Transverse colon (tissue), 4 donors: ENCODE data around the gene TPPP. TPM values are rescaled to one million over a fixed set of nuclear protein-coding genes. Genes with fewer than 3 reads are reported as not detected.

Experiments used
- DNase-seq: peaks from one replicate; pipeline ENCODE4 v3.0.0-alpha.2; 2019
- H3K27ac ChIP-seq, 4 donors: fragments of 200-600 bp; sonication (generic); 2 replicates each; pipeline ENCODE4 v1.5.1; 2016 to 2018; ENCODE audit warnings: inconsistent platforms in 4 of 4
- H3K27me3 ChIP-seq: fragments of 200-600 bp; sonication (generic); 2 replicates; pipeline ENCODE4 v1.5.1; 2017; ENCODE audit warnings: inconsistent platforms
- H3K36me3 ChIP-seq, 4 donors: fragments of 200-600 bp; sonication (generic); 2 replicates each; pipeline ENCODE4 v1.5.1; 2017 to 2019; ENCODE audit warnings: inconsistent platforms in 4 of 4
- H3K4me1 ChIP-seq, 4 donors: fragments of 200-600 bp; sonication (generic); 2 replicates each; pipeline ENCODE4 v1.5.1; 2017 to 2020; ENCODE audit warnings: inconsistent platforms in 4 of 4
- H3K4me3 ChIP-seq, 4 donors: fragments of 200-600 bp; sonication (generic); 1 replicate in 1 of 4; 2 replicates in 3 of 4; pipeline versions ENCODE4 v1.5.1 to v1.6.1; 2017 to 2019; ENCODE audit warnings: inconsistent platforms in 4 of 4
- H3K9me3 ChIP-seq, 2 donors: fragments of 200-600 bp; sonication (generic); 2 replicates each; pipeline ENCODE4 v1.5.1; 2017 to 2019; ENCODE audit warnings: inconsistent platforms in 2 of 2
- EP300 ChIP-seq: sonication (generic); formaldehyde crosslinking; IDR thresholded peaks from one replicate; pipeline ENCODE4 v1.6.1; 2017; ENCODE audit warnings: antibody characterized with exemption, low read depth
- POLR2A ChIP-seq: fragments of 450-650 bp; IDR thresholded peaks from one replicate; pipeline ENCODE4 v1.6.1; 2016; ENCODE audit warnings: antibody characterized with exemption, mild to moderate bottlenecking, moderate library complexity
- POLR2AphosphoS5 ChIP-seq, 3 donors: sonication (generic); formaldehyde crosslinking; IDR thresholded peaks; one replicate each; pipeline ENCODE4 v1.6.1; 2016; ENCODE audit warnings: antibody characterized with exemption in 3 of 3
- WGBS, 2 donors: methylation state at CpG; one replicate each; pipeline ENCODE4 v1.1.5; 2018; ENCODE audit warnings: low coverage in 1 of 2; 5-methylcytosine and 5-hydroxymethylcytosine counted together
- in situ Hi-C, 4 donors: fragments of 200-750 bp; cut with MboI; loops; one replicate each; pipeline versions ENCODE4 v1.15.0 to v1.15.1; 2017; ENCODE audit warnings: low sequenced_read_pairs in 3 of 4, low pct_ligation_motif_present in 1 of 4, low pct_unique_long_range_greater_than_20kb in 1 of 4
- intact Hi-C: fragments of 100-400 bp; cut with DNase I; formaldehyde crosslinking; loops from one replicate; pipeline ENCODE4 v1.15.1; 2023; ENCODE audit warnings: low total_unique reads
- total RNA-seq, 4 donors: library from RNA; depleted of rRNA; stranded (reverse); fragments of >200 nt; gene quantifications; one replicate each; pipeline ENCODE4 v1.1.0, GENCODE V29; 2016
- TF ChIP-seq, protein P1 (sequence below), 5 experiments: fragments of 200-600 bp in 3 of 5; fragments of 450-650 bp in 2 of 5; sonication (generic) in 3 of 5; IDR thresholded peaks; 1 replicate in 2 of 5; 2 replicates in 3 of 5; pipeline ENCODE4 v1.5.1; 2016 to 2017; ENCODE audit warnings: antibody characterized with exemption in 5 of 5, inconsistent platforms in 3 of 5, mild to moderate bottlenecking in 2 of 5, moderate library complexity in 1 of 5

Gene TPPP
- total RNA-seq, 4 donors from 2014 or later = 2.2 to 40.6 (median 4.1) TPM

DNA sequence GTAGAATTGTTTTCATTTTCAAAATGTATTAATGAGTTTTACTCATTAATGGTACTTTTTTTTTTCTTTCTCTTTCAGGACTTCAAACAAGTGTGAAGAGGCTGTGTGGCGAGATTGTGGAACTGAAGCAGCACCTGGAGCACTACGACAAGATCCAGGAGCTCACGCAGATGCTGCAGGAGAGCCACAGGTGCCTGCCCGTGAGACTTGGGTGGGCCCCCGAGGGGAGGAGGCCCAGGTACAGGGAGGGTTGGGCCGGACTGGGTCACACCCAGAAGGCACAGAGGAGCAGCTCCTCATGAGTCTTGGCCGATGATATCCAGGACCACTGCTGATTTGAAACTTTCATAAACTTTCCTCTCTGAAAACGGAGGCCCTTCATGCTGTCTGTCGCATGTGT lies 45.4 kb downstream of the TPPP start:
- TF ChIP-seq EP300 (no peak), POLR2A (no peak), POLR2AphosphoS5 (IDR thresholded peaks at IDR 0.05) (no peak)
- TF ChIP-seq, protein P1, sequence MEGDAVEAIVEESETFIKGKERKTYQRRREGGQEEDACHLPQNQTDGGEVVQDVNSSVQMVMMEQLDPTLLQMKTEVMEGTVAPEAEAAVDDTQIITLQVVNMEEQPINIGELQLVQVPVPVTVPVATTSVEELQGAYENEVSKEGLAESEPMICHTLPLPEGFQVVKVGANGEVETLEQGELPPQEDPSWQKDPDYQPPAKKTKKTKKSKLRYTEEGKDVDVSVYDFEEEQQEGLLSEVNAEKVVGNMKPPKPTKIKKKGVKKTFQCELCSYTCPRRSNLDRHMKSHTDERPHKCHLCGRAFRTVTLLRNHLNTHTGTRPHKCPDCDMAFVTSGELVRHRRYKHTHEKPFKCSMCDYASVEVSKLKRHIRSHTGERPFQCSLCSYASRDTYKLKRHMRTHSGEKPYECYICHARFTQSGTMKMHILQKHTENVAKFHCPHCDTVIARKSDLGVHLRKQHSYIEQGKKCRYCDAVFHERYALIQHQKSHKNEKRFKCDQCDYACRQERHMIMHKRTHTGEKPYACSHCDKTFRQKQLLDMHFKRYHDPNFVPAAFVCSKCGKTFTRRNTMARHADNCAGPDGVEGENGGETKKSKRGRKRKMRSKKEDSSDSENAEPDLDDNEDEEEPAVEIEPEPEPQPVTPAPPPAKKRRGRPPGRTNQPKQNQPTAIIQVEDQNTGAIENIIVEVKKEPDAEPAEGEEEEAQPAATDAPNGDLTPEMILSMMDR (IDR thresholded peaks at IDR 0.05) = no peak

DNA sequence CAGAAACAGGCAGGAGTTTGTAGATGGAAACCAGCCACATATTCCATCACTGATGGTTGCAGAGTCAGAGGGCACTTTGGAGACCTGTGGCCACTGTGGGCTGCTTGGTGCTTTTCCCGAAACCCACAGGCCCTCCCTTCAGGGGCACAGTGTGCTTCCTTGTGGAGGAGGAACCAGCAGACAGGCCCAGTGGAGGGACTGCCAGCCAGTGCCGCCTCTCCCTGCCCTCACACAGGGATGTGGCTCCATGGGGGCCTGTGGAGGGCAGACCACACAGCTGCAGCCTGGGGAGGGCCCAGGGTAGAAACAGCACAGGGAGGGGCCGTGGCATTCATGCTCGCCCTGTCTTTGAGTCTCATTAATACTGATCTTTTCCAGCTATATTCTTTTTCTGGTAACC lies 45.8 kb downstream of the TPPP start:
- in situ Hi-C loops = no loop called here
- WGBS, 2 donors = 99 to 100% methylated on average over 1 to 4 of the region's 4 CpGs
- no peaks in the 10 kb centered on the region for H3K36me3 ChIP-seq

More for the DNA sequence above, 45.4 kb downstream of the TPPP start:
- intact Hi-C loops = no loop called here
- in situ Hi-C loops = no loop called here
- Histone ChIP-seq H3K36me3 (no peaks in the 10 kb centered on the region), H3K9me3 (no peaks in the 10 kb centered on the region), H3K27ac (no peak overlapping the region), H3K4me3 (no peak overlapping the region), H3K27me3 (no peaks in the 10 kb centered on the region), H3K4me1 (no peaks in the 10 kb centered on the region)
- no peak for DNase-seq
- 96% methylated on average over 9 of the region's 9 CpGs; no CpG with 5 or more reads in 1 of the 2 donors for WGBS, 2 donors

DNA sequence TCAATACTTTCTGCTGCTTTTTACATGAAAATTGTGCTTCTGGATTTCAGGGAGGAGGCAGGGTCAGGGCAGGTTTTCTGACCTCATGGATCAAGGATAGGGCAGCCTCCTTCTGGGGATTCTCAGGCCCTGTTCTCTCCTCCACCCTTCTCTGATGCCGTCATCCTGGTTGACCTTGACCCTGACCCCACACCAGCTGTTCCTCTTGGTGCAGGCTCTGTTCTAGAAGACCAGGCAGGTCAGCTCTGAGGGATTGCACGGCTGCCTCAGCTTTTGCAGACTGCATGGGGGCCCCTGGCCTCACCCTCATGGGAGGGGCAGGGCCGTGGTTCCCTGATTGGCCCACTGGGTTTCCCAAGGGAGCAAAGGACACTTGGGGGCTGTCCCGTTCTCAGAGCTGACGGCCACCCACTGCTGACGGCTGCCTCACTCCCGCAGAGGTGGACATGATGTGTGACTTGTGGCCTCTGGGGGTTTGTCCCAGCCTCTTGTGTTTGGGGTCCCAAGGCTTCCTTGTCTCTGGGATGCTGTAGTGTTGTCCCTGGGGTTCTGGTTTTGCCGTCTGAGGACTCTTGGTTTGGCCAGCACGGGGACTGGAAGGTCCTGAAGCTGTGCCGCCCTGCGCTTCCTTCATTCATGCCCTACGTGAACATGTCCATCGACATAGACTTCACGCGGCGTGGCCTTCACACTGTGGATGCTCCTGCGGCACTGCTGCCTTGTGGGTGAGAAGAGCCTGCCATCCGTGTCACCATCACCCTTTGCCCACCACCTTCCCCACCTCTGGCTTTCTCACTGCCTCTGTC lies 46.6 kb downstream of the TPPP start:
- no peak for DNase-seq
- Histone ChIP-seq H3K36me3 (no peaks in the 10 kb centered on the region), H3K4me3 (no peak overlapping the region), H3K27me3 (no peaks in the 10 kb centered on the region), H3K9me3 (no peaks in the 10 kb centered on the region), H3K4me1 (no peaks in the 10 kb centered on the region), H3K27ac (no peak overlapping the region)
- WGBS, 2 donors = 92 to 100% methylated on average over 1 to 18 of the region's 18 CpGs
- intact Hi-C loops (loop anchor here (1.0 kb wide), 1 partner anchor 35 kb away; no protein-coding TSS in a partner anchor), in situ Hi-C loops (no loop called here)
- TF ChIP-seq POLR2AphosphoS5 (IDR thresholded peaks at IDR 0.05) = no peak

More for the DNA sequence above, 45.8 kb downstream of the TPPP start:
- no peaks in the 10 kb centered on the region for H3K27me3 ChIP-seq
- intact Hi-C loops = no loop called here
- H3K4me1 ChIP-seq = no peaks in the 10 kb centered on the region
- TF ChIP-seq POLR2AphosphoS5 (IDR thresholded peaks at IDR 0.05) = no peak
- TF ChIP-seq, protein P1 (IDR thresholded peaks at IDR 0.05) = no peak
- no peak for TF ChIP-seq EP300
- no peak for TF ChIP-seq POLR2A
- DNase-seq = no peak
- H3K27ac ChIP-seq = no peak overlapping the region
- H3K4me3 ChIP-seq = no peak overlapping the region
- H3K9me3 ChIP-seq = no peaks in the 10 kb centered on the region

DNA sequence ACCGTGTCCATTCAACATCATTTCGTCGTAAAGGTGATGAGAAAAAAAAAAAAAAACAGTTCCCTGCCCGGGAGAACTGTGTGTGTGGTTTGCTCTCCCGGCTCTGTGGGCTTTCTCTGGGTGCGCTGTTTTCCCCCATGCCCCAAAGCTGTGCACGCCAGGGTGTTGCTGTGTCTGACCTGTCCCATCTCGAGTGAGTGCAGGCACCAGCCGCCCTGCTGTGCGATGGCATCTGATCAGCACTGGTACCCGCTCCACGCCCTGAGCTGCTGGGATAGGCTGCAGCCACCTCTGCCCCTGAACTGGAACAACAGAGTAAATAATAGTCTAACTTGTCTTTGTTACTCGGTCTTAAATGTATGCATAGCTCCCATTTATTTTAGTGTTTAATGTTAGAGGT lies 47.7 kb downstream of the TPPP start:
- WGBS, 2 donors = 89% methylated on average over 12 of the region's 13 CpGs; no CpG with 5 or more reads in 1 of the 2 donors

More for the DNA sequence above, 47.7 kb downstream of the TPPP start:
- Histone ChIP-seq H3K27me3 (no peaks in the 10 kb centered on the region), H3K4me1 (no peaks in the 10 kb centered on the region), H3K9me3 (no peaks in the 10 kb centered on the region), H3K27ac (no peak overlapping the region), H3K4me3 (no peak overlapping the region), H3K36me3 (no peaks in the 10 kb centered on the region)
- TF ChIP-seq POLR2AphosphoS5 (IDR thresholded peaks at IDR 0.05) = no peak
- TF ChIP-seq EP300 = no peak
- TF ChIP-seq, protein P1 (IDR thresholded peaks at IDR 0.05) = no peak
- no peak for TF ChIP-seq POLR2A
- in situ Hi-C loops (no loop called here), intact Hi-C loops (no loop called here)
- no peak for DNase-seq
